ENCODE data around the gene B3GNT4. TPM values are rescaled to one million over a fixed set of nuclear protein-coding genes. Genes with fewer than 3 reads are reported as not detected.

Gene B3GNT4
- total RNA-seq, 1 donor from 2014 or later = 0.38 TPM

- H3K4me1 Mint-ChIP-seq (ENCODE audit: unreplicated experiment) = no peaks in the 10 kb centered on the region
- no peak for DNase-seq (ENCODE audit: low spot score)
- no peak overlapping the region for H3K4me3 Mint-ChIP-seq (ENCODE audit: unreplicated experiment)
- H3K36me3 Mint-ChIP-seq (ENCODE audit: low read depth, unreplicated experiment) = no peaks in the 10 kb centered on the region
- no peaks in the 10 kb centered on the region for H3K9me3 Mint-ChIP-seq (ENCODE audit: unreplicated experiment)
- no peak overlapping the region for H3K27ac Mint-ChIP-seq (ENCODE audit: unreplicated experiment)
- TF ChIP-seq CTCF (IDR thresholded peaks at IDR 0.05; ENCODE audit: unreplicated experiment) = no peak
- H3K27me3 Mint-ChIP-seq (ENCODE audit: unreplicated experiment) = peaks cover 9% of the 10 kb centered on the region
These were observed 8.1 kb upstream of the B3GNT4 start for GRCh38 chr12:122195405-122195804.

GRCh38 chr12:122197612-122197966 is 5.9 kb upstream of the B3GNT4 start:
- DNase-seq (ENCODE audit: low spot score) = no peak
- no peaks in the 10 kb centered on the region for H3K36me3 Mint-ChIP-seq (ENCODE audit: low read depth, unreplicated experiment)

GRCh38 chr12:122199484-122200355 is 3.8 kb upstream of the B3GNT4 start:
- no peaks in the 10 kb centered on the region for H3K9me3 Mint-ChIP-seq (ENCODE audit: unreplicated experiment)
- DNase-seq (ENCODE audit: low spot score) = no peak
- no peaks in the 10 kb centered on the region for H3K4me1 Mint-ChIP-seq (ENCODE audit: unreplicated experiment)
- H3K4me3 Mint-ChIP-seq (ENCODE audit: unreplicated experiment) = no peak overlapping the region
- TF ChIP-seq CTCF (IDR thresholded peaks at IDR 0.05; ENCODE audit: unreplicated experiment) = no peak
- H3K36me3 Mint-ChIP-seq (ENCODE audit: low read depth, unreplicated experiment) = no peaks in the 10 kb centered on the region
- H3K27me3 Mint-ChIP-seq (ENCODE audit: unreplicated experiment) = peaks cover 15% of the 10 kb centered on the region
- no peak overlapping the region for H3K27ac Mint-ChIP-seq (ENCODE audit: unreplicated experiment)

More at GRCh38 chr12:122197612-122197966, 5.9 kb upstream of the B3GNT4 start:
- TF ChIP-seq CTCF (IDR thresholded peaks at IDR 0.05; ENCODE audit: unreplicated experiment) = no peak
- H3K4me3 Mint-ChIP-seq (ENCODE audit: unreplicated experiment) = no peak overlapping the region
- peaks cover 9% of the 10 kb centered on the region for H3K27me3 Mint-ChIP-seq (ENCODE audit: unreplicated experiment)
- no peaks in the 10 kb centered on the region for H3K9me3 Mint-ChIP-seq (ENCODE audit: unreplicated experiment)
- H3K4me1 Mint-ChIP-seq (ENCODE audit: unreplicated experiment) = no peaks in the 10 kb centered on the region
- no peak overlapping the region for H3K27ac Mint-ChIP-seq (ENCODE audit: unreplicated experiment)

- peak; percentile 31 for TF ChIP-seq CTCF (IDR thresholded peaks at IDR 0.05; ENCODE audit: unreplicated experiment)
- Mint-ChIP-seq H3K9me3 (ENCODE audit: unreplicated experiment) (no peaks in the 10 kb centered on the region), H3K4me1 (ENCODE audit: unreplicated experiment) (no peaks in the 10 kb centered on the region), H3K36me3 (ENCODE audit: low read depth, unreplicated experiment) (no peaks in the 10 kb centered on the region), H3K27me3 (ENCODE audit: unreplicated experiment) (peaks cover 21% of the 10 kb centered on the region), H3K4me3 (ENCODE audit: unreplicated experiment) (no peak overlapping the region), H3K27ac (ENCODE audit: unreplicated experiment) (no peak overlapping the region)
- DNase-seq (ENCODE audit: low spot score) = peak; percentile 40
These were observed 2.9 kb upstream of the B3GNT4 start for GRCh38 chr12:122200541-122201175.

- Mint-ChIP-seq H3K36me3 (ENCODE audit: low read depth, unreplicated experiment) (no peaks in the 10 kb centered on the region), H3K9me3 (ENCODE audit: unreplicated experiment) (no peaks in the 10 kb centered on the region), H3K4me1 (ENCODE audit: unreplicated experiment) (no peaks in the 10 kb centered on the region), H3K4me3 (ENCODE audit: unreplicated experiment) (no peak overlapping the region), H3K27me3 (ENCODE audit: unreplicated experiment) (peaks cover 26% of the 10 kb centered on the region), H3K27ac (ENCODE audit: unreplicated experiment) (no peak overlapping the region)
- no peak for TF ChIP-seq CTCF (IDR thresholded peaks at IDR 0.05; ENCODE audit: unreplicated experiment)
- no peak for DNase-seq (ENCODE audit: low spot score)
These were observed 2.1 kb upstream of the B3GNT4 start for GRCh38 chr12:122201381-122201780.

All from endothelial cell (in vitro differentiated cells).